Activated T-helper 1 cell treated with anti-CD3 and anti-CD28 coated beads, Interleukin-2, amount 50 U/mL, for 16 hours (primary cell): ENCODE data around the gene SGMS1.
A peak's percentile ranks its signal among the peaks of the same experiment; 100 is the strongest.
"Not testable (repeated sequence)": the region's sequence is repeated elsewhere in the genome, so short reads cannot be mapped to it uniquely, and the experiment has no call there.

Source experiments
- DNase-seq, 2 donors: peaks; one replicate each; pipeline ENCODE4 v3.0.0-alpha.2; 2020; ENCODE audit warnings: low read depth in 1 of 2, low spot score in 1 of 2

SGMS1 gene

GRCh38 chr10:50511492-50512213 lies 112.1 kb downstream of the SGMS1 start:
- no peak for DNase-seq

GRCh38 chr10:50510517-50511473 lies 113.0 kb downstream of the SGMS1 start:
- DNase-seq, result no peak

GRCh38 chr10:50508315-50509051 lies 115.3 kb downstream of the SGMS1 start:
- peak in 1 of 2 donors; percentile 9 for DNase-seq

GRCh38 chr10:50506861-50507573 lies 116.7 kb downstream of the SGMS1 start:
- DNase-seq, result no peak

- no peak for DNase-seq
Observed at GRCh38 chr10:50504389-50504788, 119.4 kb downstream of the SGMS1 start.

GRCh38 chr10:50503661-50504320 lies 120.0 kb downstream of the SGMS1 start:
- no peak for DNase-seq

GRCh38 chr10:50503156-50503555 lies 120.6 kb downstream of the SGMS1 start:
- not testable (repeated sequence) for DNase-seq

GRCh38 chr10:50501924-50502452 lies 121.8 kb downstream of the SGMS1 start:
- no peak for DNase-seq

- no peak for DNase-seq
Observed at GRCh38 chr10:50501478-50501877, 122.3 kb downstream of the SGMS1 start.

GRCh38 chr10:50498465-50498864 lies 125.3 kb downstream of the SGMS1 start:
- DNase-seq, result no peak

GRCh38 chr10:50497758-50498157 lies 126.0 kb downstream of the SGMS1 start:
- no peak for DNase-seq

GRCh38 chr10:50496228-50496627 lies 127.5 kb downstream of the SGMS1 start:
- no peak for DNase-seq

- no peak for DNase-seq
Observed at GRCh38 chr10:50490241-50490640, 133.5 kb downstream of the SGMS1 start.

- not testable (repeated sequence) for DNase-seq
Observed at GRCh38 chr10:50484550-50484949, 139.2 kb downstream of the SGMS1 start.

- no peak for DNase-seq
Observed at GRCh38 chr10:50480054-50481007, 143.4 kb downstream of the SGMS1 start.

GRCh38 chr10:50477287-50478203 lies 146.2 kb downstream of the SGMS1 start:
- DNase-seq, result no peak

GRCh38 chr10:50473756-50474155 lies 150.0 kb downstream of the SGMS1 start:
- no peak for DNase-seq

- DNase-seq, result no peak
Observed at GRCh38 chr10:50472914-50473313, 150.8 kb downstream of the SGMS1 start.
